Liver (tissue), 9 donors: Measurements from ENCODE around the gene PAK1. TPM values are rescaled to one million over a fixed set of nuclear protein-coding genes. Genes with fewer than 3 reads are reported as not detected.

Source experiments
- DNase-seq: peaks from one replicate; pipeline ENCODE4 v3.0.0-alpha.2; 2017; ENCODE audit warnings: low spot score
- H3K27ac ChIP-seq, 2 donors: one replicate each; pipeline ENCODE4 v1.7.0; 2013; ENCODE audit warnings: inconsistent platforms in 2 of 2, low read length in 2 of 2, control low read depth in 1 of 2, low read depth in 1 of 2, mild to moderate bottlenecking in 1 of 2
- H3K27me3 ChIP-seq, 4 donors: one replicate each; pipeline versions ENCODE4 v1.6.1 to v1.7.0; 2013; ENCODE audit warnings: low read length in 3 of 4, inconsistent platforms in 1 of 4, mild to moderate bottlenecking in 1 of 4, moderate library complexity in 1 of 4; ENCODE audit not compliant: control insufficient read depth in 4 of 4, insufficient read depth in 4 of 4
- H3K36me3 ChIP-seq, 4 donors: one replicate each; pipeline versions ENCODE4 v1.6.1 to v1.7.0; 2013; ENCODE audit warnings: low read length in 3 of 4, mild to moderate bottlenecking in 3 of 4, low read depth in 1 of 4, moderate library complexity in 1 of 4; ENCODE audit not compliant: control insufficient read depth in 4 of 4, insufficient read depth in 3 of 4
- H3K4me1 ChIP-seq, 4 donors: one replicate each; pipeline versions ENCODE4 v1.6.1 to v1.7.0; 2013; ENCODE audit warnings: low read length in 3 of 4, mild to moderate bottlenecking in 3 of 4, moderate library complexity in 1 of 4; ENCODE audit not compliant: control insufficient read depth in 4 of 4, insufficient read depth in 4 of 4
- H3K4me3 ChIP-seq, 3 donors: one replicate each; pipeline versions ENCODE4 v1.6.1 to v1.7.0; 2013; ENCODE audit warnings: low read length in 3 of 3, control low read depth in 1 of 3, low read depth in 1 of 3, mild to moderate bottlenecking in 1 of 3
- H3K9ac ChIP-seq, 2 donors: one replicate each; pipeline ENCODE4 v1.7.0; 2013; ENCODE audit warnings: low read length in 2 of 2, mild to moderate bottlenecking in 2 of 2, moderate library complexity in 2 of 2, control low read depth in 1 of 2, low read depth in 1 of 2
- H3K9me3 ChIP-seq, 4 donors: one replicate each; pipeline versions ENCODE4 v1.6.1 to v1.7.0; 2013; ENCODE audit warnings: low read length in 3 of 4; ENCODE audit not compliant: control insufficient read depth in 4 of 4
- CTCF ChIP-seq: fragments of 150-350 bp; IDR thresholded peaks from 2 replicates; pipeline ENCODE4 v1.5.1; 2017; ENCODE audit warnings: improper control_type of control experiment, low read depth, low read length; ENCODE audit not compliant: missing input control
- EGR1 ChIP-seq, 2 donors: IDR thresholded peaks; 2 replicates each; pipeline ENCODE4 v1.6.1; 2016 to 2018; ENCODE audit warnings: antibody characterized with exemption in 2 of 2, low read depth in 2 of 2
- FOXA1 ChIP-seq: IDR thresholded peaks from 2 replicates; pipeline ENCODE4 v1.6.1; 2016; ENCODE audit warnings: antibody characterized with exemption
- FOXA2 ChIP-seq: IDR thresholded peaks from 2 replicates; pipeline ENCODE4 v1.6.1; 2016; ENCODE audit warnings: antibody characterized with exemption
- GABPA ChIP-seq, 2 donors: IDR thresholded peaks in 1 of 2; conservative IDR thresholded peaks in 1 of 2; 2 replicates each; pipeline ENCODE4 v1.6.1; 2016; ENCODE audit warnings: antibody characterized with exemption in 2 of 2, mild to moderate bottlenecking in 1 of 2, moderate library complexity in 1 of 2
- HNF4G ChIP-seq: IDR thresholded peaks from 2 replicates; pipeline ENCODE4 v1.6.1; 2016; ENCODE audit warnings: antibody characterized with exemption
- MAX ChIP-seq: IDR thresholded peaks from 2 replicates; pipeline ENCODE4 v1.6.1; 2016; ENCODE audit warnings: antibody characterized with exemption
- NR2F2 ChIP-seq: IDR thresholded peaks from 2 replicates; pipeline ENCODE4 v1.6.1; 2016; ENCODE audit warnings: antibody characterized with exemption
- RAD21 ChIP-seq, 2 donors: IDR thresholded peaks; 2 replicates each; pipeline ENCODE4 v1.6.1; 2016; ENCODE audit warnings: antibody characterized with exemption in 2 of 2, mild to moderate bottlenecking in 2 of 2
- REST ChIP-seq: IDR thresholded peaks from 2 replicates; pipeline ENCODE4 v1.6.1; 2016; ENCODE audit warnings: antibody characterized with exemption, mild to moderate bottlenecking
- RXRA ChIP-seq, 2 donors: IDR thresholded peaks; 2 replicates each; pipeline ENCODE4 v1.6.1; 2017 to 2018; ENCODE audit warnings: antibody characterized with exemption in 2 of 2, mild to moderate bottlenecking in 1 of 2
- SP1 ChIP-seq: IDR thresholded peaks from 2 replicates; pipeline ENCODE4 v1.6.1; 2018; ENCODE audit warnings: antibody characterized with exemption, mild to moderate bottlenecking
- YY1 ChIP-seq: IDR thresholded peaks from 2 replicates; pipeline ENCODE4 v1.6.1; 2016; ENCODE audit warnings: antibody characterized with exemption, mild to moderate bottlenecking
- ZBTB33 ChIP-seq: IDR thresholded peaks from 2 replicates; pipeline ENCODE4 v1.6.1; 2016; ENCODE audit warnings: antibody characterized with exemption
- WGBS: extraction: QIAGEN DNeasy Blood & Tissue Kit; methylation state at CpG from one replicate; pipeline ENCODE4 v1.1.7; 2013; 5-methylcytosine and 5-hydroxymethylcytosine counted together
- polyA plus RNA-seq, 2 donors: library from polyadenylated mRNA; stranded (reverse) in 1 of 2; unstranded in 1 of 2; fragments of 200-250 nt in 1 of 2; fragments of >200 nt in 1 of 2; fragmentation: Nextera tagmentation in 1 of 2; extraction: Ambion mirVana in 1 of 2; gene quantifications; one replicate each; pipeline versions ENCODE4 v1.2.1 to v1.2.3, GENCODE V29; 2013 to 2015
- total RNA-seq, 2 donors: library from RNA; depleted of rRNA; stranded (reverse); fragments of >200 nt; gene quantifications; one replicate each; pipeline ENCODE4 v1.2.3, GENCODE V29; 2014
- donor health status: healthy.
- donor health status: healthy.
- donor health status: healthy.
- donor health status: healthy.
- donor health status: healthy.

Gene PAK1
- total and polyA plus RNA-seq, 4 donors, result 3.6 to 24.9 (median 7.4) TPM

GRCh38 chr11:77276271-77276670 lies 197.6 kb downstream of the PAK1 start:
- TF ChIP-seq GABPA (IDR thresholded peaks at IDR 0.05 in 1 of 2, conservative IDR thresholded peaks at IDR 0.05 in 1 of 2) (no peak), MAX (no peak), NR2F2 (no peak), FOXA1 (no peak), ZBTB33 (no peak), REST (no peak), CTCF (no peak), RAD21 (IDR thresholded peaks at IDR 0.05) (no peak), EGR1 (IDR thresholded peaks at IDR 0.05; ENCODE audit: low read depth in 2 of 2) (no peak), SP1 (no peak), YY1 (no peak), HNF4G (no peak), RXRA (IDR thresholded peaks at IDR 0.05) (no peak), FOXA2 (no peak)
- no peak overlapping the region for H3K9ac ChIP-seq
- H3K4me3 ChIP-seq, result no peak overlapping the region
- H3K36me3 ChIP-seq, result no peaks in the 10 kb centered on the region
- H3K27ac ChIP-seq, result no peak overlapping the region
- H3K27me3 ChIP-seq, result no peaks in the 10 kb centered on the region
- WGBS, result 80% methylated on average over 2 of the region's 2 CpGs
- H3K4me1 ChIP-seq, result peaks cover 0 to 15% (median 7%) of the 10 kb centered on the region in 4 donors
- no peaks in the 10 kb centered on the region for H3K9me3 ChIP-seq
- no peak for DNase-seq

Other genes with a start within 250 kb of the PAK1 start
- gene GDPD4, start 172.4 kb downstream of the PAK1 start, total RNA-seq, result under 1 TPM in 1 of 2 donors, not detected in 1; 0.08 TPM
- gene GDPD4, start 172.4 kb downstream of the PAK1 start, polyA plus RNA-seq, result 1 to 10 TPM in 1 of 2 donors, not detected in 1; 1.1 TPM
- 10 to 100 TPM in 1 of 2 donors, 1 to 10 TPM in 1; 9.7 to 16.6 TPM for gene AQP11, start 115.9 kb upstream of the PAK1 start, total RNA-seq
- 10 to 100 TPM in 1 of 2 donors, 1 to 10 TPM in 1; 4.7 to 15.2 TPM for gene AQP11, start 115.9 kb upstream of the PAK1 start, polyA plus RNA-seq
- gene CLNS1A, start 163.7 kb upstream of the PAK1 start, total RNA-seq, result 10 to 100 TPM; 53.5 to 92.8 TPM
- 10 to 100 TPM; 40.4 to 87.5 TPM for gene CLNS1A, start 163.7 kb upstream of the PAK1 start, polyA plus RNA-seq